T-cell (primary cell): ENCODE data around the gene RNF130. TPM values are rescaled to one million over a fixed set of nuclear protein-coding genes. Genes with fewer than 3 reads are reported as not detected.

Experiments
- ATAC-seq, 4 experiments: fragments of 200-7000 bp in 3 of 4; fragments of 150-1000 bp in 1 of 4; cut with Tn5 transposase; replicated peaks in 1 of 4; 1 replicate in 3 of 4; 2 replicates in 1 of 4; pipeline ENCODE4 v1.10.0; 2021; ENCODE audit warnings: moderate library complexity in 3 of 4, mild to moderate bottlenecking in 2 of 4, moderate number of reproducible peaks in 1 of 4
- CTCF ChIA-PET, 2 donors: fragments of 300-600 bp; sonication (Branson Sonifier 250); formaldehyde crosslinking; loops; one replicate each; lab custom pipeline; 2022; ENCODE audit warnings: antibody characterized with exemption in 2 of 2; lab: Charles Lee
- POLR2A ChIA-PET, 2 donors: fragments of 300-600 bp; sonication (Branson Sonifier 250); formaldehyde crosslinking; loops; one replicate each; lab custom pipeline; 2022; ENCODE audit warnings: antibody characterized with exemption in 2 of 2; lab: Charles Lee
- DNase-seq, 35 experiments: peaks; one replicate each; pipeline versions ENCODE4 v3.0.0 to v3.0.0-alpha.2; 2013 to 2023
- H3K27ac ChIP-seq: one replicate; pipeline ENCODE4 v1.5.1; 2013; ENCODE audit warnings: low read length
- H3K27me3 ChIP-seq, 2 experiments: replicated peaks in 1 of 2; 1 replicate in 1 of 2; 2 replicates in 1 of 2; pipeline versions ENCODE4 v1.6.1 to v1.7.0; 2013; ENCODE audit warnings: low read length in 1 of 2, mixed read lengths in 1 of 2; ENCODE audit not compliant: control insufficient read depth in 2 of 2, insufficient read depth in 2 of 2; ENCODE audit errors: extremely low read depth in 1 of 2
- H3K36me3 ChIP-seq, 2 donors: 1 replicate in 1 of 2; 2 replicates in 1 of 2; pipeline versions ENCODE4 v1.6.1 to v1.7.0; 2013; ENCODE audit warnings: low read length in 1 of 2; ENCODE audit not compliant: control insufficient read depth in 2 of 2, insufficient read depth in 1 of 2; ENCODE audit errors: extremely low read depth in 1 of 2
- H3K4me1 ChIP-seq, 2 experiments: 1 replicate in 1 of 2; 2 replicates in 1 of 2; pipeline versions ENCODE4 v1.6.1 to v1.7.0; 2013; ENCODE audit warnings: low read length in 2 of 2, mixed read lengths in 1 of 2; ENCODE audit not compliant: insufficient read depth in 2 of 2, control insufficient read depth in 1 of 2; ENCODE audit errors: extremely low read depth in 1 of 2
- H3K4me3 ChIP-seq, 2 donors: 1 replicate in 1 of 2; 2 replicates in 1 of 2; pipeline versions ENCODE4 v1.5.1 to v1.7.0; 2013; ENCODE audit warnings: mild to moderate bottlenecking in 2 of 2, low read length in 1 of 2, moderate library complexity in 1 of 2; ENCODE audit not compliant: control insufficient read depth in 1 of 2; ENCODE audit errors: extremely low read depth in 1 of 2
- H3K9me3 ChIP-seq: 2 replicates; pipeline ENCODE4 v1.7.0; 2013
- H3K27ac Mint-ChIP-seq, 2 donors: one replicate each; pipeline ENCODE4 v1.8.0; 2020 to 2021; ENCODE audit warnings: mild to moderate bottlenecking in 2 of 2, mixed read lengths in 2 of 2
- H3K27me3 Mint-ChIP-seq, 2 donors: one replicate each; pipeline ENCODE4 v1.8.0; 2021 to 2022; ENCODE audit warnings: mixed read lengths in 2 of 2
- H3K36me3 Mint-ChIP-seq: one replicate; pipeline ENCODE4 v1.8.0; 2021; ENCODE audit warnings: mixed read lengths
- H3K4me1 Mint-ChIP-seq, 3 donors: one replicate each; pipeline ENCODE4 v1.8.0; 2020 to 2022; ENCODE audit warnings: mixed read lengths in 3 of 3, mild to moderate bottlenecking in 1 of 3
- H3K4me3 Mint-ChIP-seq, 3 donors: one replicate each; pipeline ENCODE4 v1.8.0; 2020 to 2022; ENCODE audit warnings: mild to moderate bottlenecking in 3 of 3, mixed read lengths in 3 of 3, moderate library complexity in 3 of 3
- H3K9me3 Mint-ChIP-seq, 3 donors: one replicate each; pipeline ENCODE4 v1.8.0; 2020 to 2022; ENCODE audit warnings: mixed read lengths in 3 of 3
- WGBS: methylation state at CpG from one replicate; pipeline ENCODE4 v1.1.5; 2013; ENCODE audit warnings: missing lambda C conversion rate; ENCODE audit not compliant: insufficient coverage; 5-methylcytosine and 5-hydroxymethylcytosine counted together
- total RNA-seq, 35 experiments: library from RNA in 6 of 35; stranded (reverse) in 6 of 35; fragments of 120-200 nt in 1 of 35; gene quantifications; one replicate each; pipeline versions ENCODE4 v1.2.1 to v1.2.4 and lab custom pipeline; 2013 to 2026

RNF130 gene
- total RNA-seq, 5 donors from 2014 or later (not counting 1 experiment from before 2014, with no cell fraction given) = 15.0 to 17.0 (median 16.3) TPM

DNA sequence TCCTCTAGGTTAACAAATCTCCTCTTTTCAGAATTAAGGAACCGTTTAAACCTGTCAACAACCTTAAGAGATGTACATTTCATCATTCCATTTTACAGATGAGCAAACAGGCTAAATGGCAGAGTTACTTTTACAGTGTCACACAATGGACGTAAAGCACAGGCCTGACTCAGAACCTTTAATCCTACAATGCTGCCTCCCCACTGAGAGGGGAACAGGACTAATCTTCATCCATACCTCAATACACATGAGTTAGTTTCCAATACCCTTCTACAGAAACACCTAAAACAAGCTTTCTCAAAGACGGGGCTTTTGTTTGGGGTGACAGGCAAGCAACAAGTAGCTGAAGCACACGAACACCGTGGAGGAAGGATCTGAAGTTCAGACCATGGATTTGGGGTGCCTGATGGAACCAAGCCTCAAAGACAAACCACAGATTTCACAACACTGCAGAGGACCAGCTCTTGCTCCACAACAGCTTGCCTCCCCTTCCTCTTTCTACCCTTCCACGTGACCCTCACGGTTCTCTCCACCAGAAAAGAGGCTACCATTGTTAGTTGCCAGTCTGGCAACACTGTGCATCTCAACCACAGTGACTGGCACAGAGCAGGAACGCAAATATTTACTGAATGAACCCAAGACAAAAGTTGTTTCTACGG is 1.8 kb downstream of the RNF130 start:
- WGBS = 70% methylated on average over 4 of the region's 9 CpGs
- CTCF ChIA-PET = interaction anchor here in 1 of 2 donors (0.6 kb wide), 3 partner anchors 44 to 1517 kb away, joined by 3 to 5 read pairs (median 3); no protein-coding TSS in a partner anchor
- Histone ChIP-seq H3K4me1 (peaks cover 0 to 22% of the 10 kb centered on the region in 2 experiments), H3K27ac (no peak overlapping the region), H3K27me3 (peaks cover 0 to 6% of the 10 kb centered on the region in 2 experiments), H3K4me3 (no peak overlapping the region), H3K36me3 (no peaks in the 10 kb centered on the region), H3K9me3 (no peaks in the 10 kb centered on the region)
- peak overlapping the region; percentile 84 to 91 (median 85) for H3K4me3 Mint-ChIP-seq
- DNase-seq = peak in 1 of 35 experiments; percentile 42
- ATAC-seq = no peak
- POLR2A ChIA-PET = no interaction called here
- H3K4me1 Mint-ChIP-seq = peaks cover 30 to 35% (median 33%) of the 10 kb centered on the region in 3 donors
- peaks cover 4% of the 10 kb centered on the region for H3K36me3 Mint-ChIP-seq
- peak overlapping the region; percentile 32 to 59 for H3K27ac Mint-ChIP-seq
- no peaks in the 10 kb centered on the region for H3K9me3 Mint-ChIP-seq
- H3K27me3 Mint-ChIP-seq = no peaks in the 10 kb centered on the region

DNA sequence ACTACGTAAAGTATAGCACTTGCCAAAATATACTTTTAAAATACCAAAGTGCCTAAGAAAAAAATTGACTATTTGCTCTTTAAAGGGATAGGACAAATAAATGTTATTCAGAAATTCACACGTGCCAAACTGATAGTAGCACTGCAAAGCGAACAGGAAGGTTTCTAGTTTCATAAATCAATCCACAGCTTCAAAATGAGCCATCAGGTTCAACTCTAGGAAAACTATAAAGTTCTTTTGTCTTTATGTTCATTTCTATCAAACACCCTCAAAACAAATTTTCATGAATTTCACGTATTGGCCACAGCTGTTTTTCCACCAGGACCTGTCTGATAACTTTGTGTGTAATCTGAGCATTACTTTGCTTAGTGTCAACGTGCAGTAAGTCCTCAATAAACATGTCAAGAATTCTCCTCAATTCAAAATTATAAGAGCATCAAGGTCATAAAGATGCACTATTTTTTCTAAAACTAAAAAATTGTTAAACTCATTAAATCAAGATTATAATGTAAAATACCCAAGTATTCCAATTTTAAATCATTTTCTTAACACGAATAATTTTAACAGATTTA is 3.0 kb downstream of the RNF130 start:
- peaks cover 0 to 22% of the 10 kb centered on the region in 2 experiments for H3K4me1 ChIP-seq
- H3K4me3 ChIP-seq = no peak overlapping the region

DNA sequence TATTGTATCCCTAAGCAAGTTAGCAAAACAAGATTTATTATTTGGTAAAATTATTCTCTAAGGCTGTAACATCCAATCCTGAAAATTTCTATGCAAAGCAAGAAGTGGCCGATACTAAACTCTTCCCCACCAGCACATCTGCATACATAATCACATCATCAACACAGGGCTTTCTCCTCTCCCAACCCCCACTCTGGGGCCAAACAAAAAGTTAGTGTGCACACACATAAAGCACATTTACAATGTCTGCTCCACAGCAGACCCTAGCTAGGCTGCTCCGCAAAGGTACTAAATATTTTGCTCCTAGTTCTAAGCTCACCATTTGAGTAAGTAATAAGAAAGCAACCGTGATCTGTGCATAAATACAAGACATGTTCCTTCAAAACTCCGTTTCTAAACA is 3.6 kb downstream of the RNF130 start:
- no peak for DNase-seq
- Mint-ChIP-seq H3K9me3 (no peaks in the 10 kb centered on the region), H3K4me3 (no peak overlapping the region), H3K4me1 (peaks cover 26 to 33% (median 29%) of the 10 kb centered on the region in 3 donors), H3K36me3 (peaks cover 4% of the 10 kb centered on the region), H3K27me3 (no peaks in the 10 kb centered on the region), H3K27ac (no peak overlapping the region)
- H3K36me3 ChIP-seq = no peaks in the 10 kb centered on the region
- H3K27me3 ChIP-seq = peaks cover 0 to 3% of the 10 kb centered on the region in 2 experiments
- H3K4me3 ChIP-seq = no peak overlapping the region
- peaks cover 0 to 21% of the 10 kb centered on the region in 2 experiments for H3K4me1 ChIP-seq
- ChIA-PET POLR2A (no interaction called here), CTCF (interaction anchor here in 1 of 2 donors (0.9 kb wide), 2 partner anchors 9 to 306 kb away, joined by 4 read pairs; no protein-coding TSS in a partner anchor)
- WGBS = 100% methylated on average over 2 of the region's 4 CpGs
- ATAC-seq = no peak
- no peak overlapping the region for H3K27ac ChIP-seq
- H3K9me3 ChIP-seq = no peaks in the 10 kb centered on the region

More for the DNA sequence above, 3.0 kb downstream of the RNF130 start:
- CTCF ChIA-PET = interaction anchor here in 1 of 2 donors (0.9 kb wide), 2 partner anchors 9 to 306 kb away, joined by 4 read pairs; no protein-coding TSS in a partner anchor
- no peak for DNase-seq
- no peak overlapping the region for H3K27ac Mint-ChIP-seq
- POLR2A ChIA-PET = no interaction called here
- no peak overlapping the region for H3K4me3 Mint-ChIP-seq
- no peaks in the 10 kb centered on the region for H3K9me3 Mint-ChIP-seq
- WGBS = 67% methylated on average over 3 of the region's 6 CpGs
- no peak overlapping the region for H3K27ac ChIP-seq
- peaks cover 0 to 4% of the 10 kb centered on the region in 2 experiments for H3K27me3 ChIP-seq
- H3K36me3 ChIP-seq = no peaks in the 10 kb centered on the region
- H3K36me3 Mint-ChIP-seq = peaks cover 4% of the 10 kb centered on the region
- ATAC-seq = no peak
- no peaks in the 10 kb centered on the region for H3K9me3 ChIP-seq
- H3K4me1 Mint-ChIP-seq = peaks cover 28 to 35% (median 31%) of the 10 kb centered on the region in 3 donors
- H3K27me3 Mint-ChIP-seq = no peaks in the 10 kb centered on the region

DNA sequence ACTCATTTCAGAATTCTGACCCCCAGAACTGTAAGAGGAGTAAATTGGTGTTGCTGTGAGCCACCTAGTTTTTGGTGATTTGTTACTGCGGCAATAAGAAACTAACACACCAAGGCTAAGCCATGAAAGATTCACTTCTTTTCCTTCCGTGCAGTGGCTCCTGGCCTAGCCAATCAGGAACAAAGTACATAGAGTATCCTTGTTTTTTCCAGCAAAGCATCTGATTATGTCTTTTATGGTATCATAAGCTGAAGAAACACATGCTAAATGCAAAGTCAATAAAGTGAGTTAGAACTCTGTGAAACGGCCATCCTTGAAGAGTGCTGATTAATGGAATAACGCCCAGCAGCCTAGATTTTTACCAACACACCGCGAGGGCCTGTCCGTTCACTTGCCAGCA is 11.4 kb downstream of the RNF130 start:
- no peaks in the 10 kb centered on the region for H3K9me3 ChIP-seq
- ChIA-PET POLR2A (no interaction called here), CTCF (no interaction called here)
- DNase-seq (no peak), ATAC-seq (no peak)
- H3K27ac ChIP-seq = no peak overlapping the region
- H3K9me3 Mint-ChIP-seq = no peaks in the 10 kb centered on the region
- H3K36me3 ChIP-seq = no peaks in the 10 kb centered on the region
- H3K27ac Mint-ChIP-seq = no peak overlapping the region
- no peak overlapping the region for H3K4me3 ChIP-seq
- H3K4me3 Mint-ChIP-seq = no peak overlapping the region
- WGBS = 96% methylated on average over 4 of the region's 7 CpGs
- H3K27me3 Mint-ChIP-seq = no peaks in the 10 kb centered on the region
- no peaks in the 10 kb centered on the region for H3K27me3 ChIP-seq
- no peaks in the 10 kb centered on the region for H3K4me1 ChIP-seq
- H3K4me1 Mint-ChIP-seq = peaks cover 0 to 6% (median 3%) of the 10 kb centered on the region in 3 donors
- H3K36me3 Mint-ChIP-seq = peaks cover 3% of the 10 kb centered on the region

DNA sequence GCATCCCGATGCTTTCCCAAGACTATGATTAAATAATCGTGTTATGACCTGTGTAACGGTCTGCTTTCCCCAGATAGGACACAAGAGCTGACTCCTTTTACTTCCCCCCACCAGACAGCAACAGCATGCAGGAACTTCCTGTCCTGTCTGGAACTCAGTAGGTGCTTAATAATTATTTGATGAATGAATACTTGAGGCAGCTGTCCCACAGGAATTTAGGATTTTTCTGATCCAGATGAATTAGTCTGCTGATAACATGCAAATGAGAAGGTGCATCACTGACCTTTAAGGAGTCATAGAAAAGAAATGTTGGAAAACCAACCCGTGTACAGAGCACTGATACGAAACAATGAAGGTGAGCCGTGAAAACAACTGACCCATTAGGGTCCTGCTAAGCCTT is 12.2 kb downstream of the RNF130 start:
- Histone ChIP-seq H3K27me3 (no peaks in the 10 kb centered on the region), H3K4me3 (no peak overlapping the region), H3K36me3 (no peaks in the 10 kb centered on the region), H3K9me3 (no peaks in the 10 kb centered on the region), H3K27ac (no peak overlapping the region), H3K4me1 (no peaks in the 10 kb centered on the region)
- Mint-ChIP-seq H3K27me3 (no peaks in the 10 kb centered on the region), H3K27ac (no peak overlapping the region), H3K9me3 (no peaks in the 10 kb centered on the region), H3K4me1 (peaks cover under 1 to 6% (median 3%) of the 10 kb centered on the region in 3 donors), H3K4me3 (no peak overlapping the region), H3K36me3 (peaks cover 3% of the 10 kb centered on the region)
- ATAC-seq = no peak
- no peak for DNase-seq
- WGBS = 100% methylated on average over 3 of the region's 6 CpGs
- ChIA-PET POLR2A (no interaction called here), CTCF (interaction anchor here in 1 of 2 donors (0.5 kb wide), 1 partner anchor 31 kb away, joined by 3 read pairs; no protein-coding TSS in a partner anchor)

DNA sequence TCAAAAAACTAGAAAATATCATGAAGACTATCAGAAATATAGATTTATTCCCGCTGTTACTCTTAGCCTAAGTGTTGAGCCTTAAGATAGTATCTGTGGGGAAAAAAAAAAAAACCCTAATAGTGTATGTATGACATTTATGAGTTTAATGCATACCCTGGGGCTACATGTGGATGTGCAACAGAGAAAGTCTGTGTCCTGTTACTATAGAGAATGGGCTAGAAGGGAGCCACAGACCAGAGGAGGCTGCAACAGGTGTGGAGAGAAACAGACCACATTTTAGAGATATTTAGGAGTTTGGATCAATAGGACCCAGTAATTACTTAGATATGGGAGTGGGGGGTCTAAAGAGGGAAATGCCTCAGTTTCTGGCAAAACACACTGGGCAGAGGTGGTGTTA is 15.4 kb downstream of the RNF130 start:
- ATAC-seq = no peak
- H3K27me3 ChIP-seq = no peaks in the 10 kb centered on the region
- H3K4me3 ChIP-seq = no peak overlapping the region
- no peak overlapping the region for H3K4me3 Mint-ChIP-seq
- H3K27me3 Mint-ChIP-seq = no peaks in the 10 kb centered on the region
- ChIA-PET POLR2A (no interaction called here), CTCF (no interaction called here)
- H3K9me3 ChIP-seq = no peaks in the 10 kb centered on the region
- peaks cover 3 to 13% (median 6%) of the 10 kb centered on the region in 3 donors for H3K4me1 Mint-ChIP-seq
- H3K9me3 Mint-ChIP-seq = no peaks in the 10 kb centered on the region
- H3K4me1 ChIP-seq = no peaks in the 10 kb centered on the region
- H3K27ac ChIP-seq = no peak overlapping the region
- no peak overlapping the region for H3K27ac Mint-ChIP-seq
- peaks cover 3% of the 10 kb centered on the region for H3K36me3 Mint-ChIP-seq
- DNase-seq = no peak
- WGBS = no CpG with 5 or more reads among the region's 1 CpG
- peaks cover 0 to 2% of the 10 kb centered on the region in 2 donors for H3K36me3 ChIP-seq
